ENCODE measurements around the gene OR2M7. TPM values are rescaled to one million over a fixed set of nuclear protein-coding genes. Genes with fewer than 3 reads are reported as not detected.
"Not testable (repeated sequence)": the region's sequence is repeated elsewhere in the genome, so short reads cannot be mapped to it uniquely, and the experiment has no call there.

The OR2M7 gene
- total RNA-seq, 4 donors from 2014 or later, result not detected

DNA sequence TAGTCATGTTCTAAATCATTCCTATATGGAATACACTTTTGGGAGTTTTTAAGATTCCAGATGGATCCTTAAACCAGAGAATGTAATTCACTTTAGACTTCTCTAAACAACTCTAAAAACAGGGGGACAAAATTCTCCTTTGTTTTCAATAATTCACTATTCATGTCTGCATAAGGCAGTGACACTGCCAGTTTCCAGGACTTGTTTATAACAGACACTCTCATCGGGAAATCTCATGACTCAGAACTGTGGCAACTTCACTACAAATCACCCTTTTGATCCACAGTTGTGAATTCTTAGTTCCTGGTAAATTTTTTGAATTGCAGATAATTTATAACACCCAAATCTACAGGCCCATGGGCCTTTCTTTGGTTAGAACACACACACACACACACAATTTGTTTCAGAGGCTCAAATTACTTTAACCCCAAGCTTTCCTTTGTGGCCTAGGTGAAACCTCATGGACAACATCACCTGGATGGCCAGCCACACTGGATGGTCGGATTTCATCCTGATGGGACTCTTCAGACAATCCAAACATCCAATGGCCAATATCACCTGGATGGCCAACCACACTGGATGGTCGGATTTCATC is 36.9 kb upstream of the OR2M7 start, which contains the start of gene OR2T4:
TSS of gene OR2T4 (plus strand) at position 545 of the 595 bp plus-strand sequence. CDS start at position 545, 0 bp downstream.
- no peak within 1 kb of the TSS for H3K27ac ChIP-seq
- H3K9me3 ChIP-seq, result no peaks in the 10 kb centered on the region
- no peak within 1 kb of the TSS for H3K4me3 ChIP-seq
- H3K27me3 ChIP-seq, result no peaks in the 10 kb centered on the region
- H3K4me1 ChIP-seq, result no peaks in the 10 kb centered on the region
- DNase-seq (no peak), ATAC-seq (no peak)
- intact Hi-C loops (cut with DNase I; ENCODE audit: low total_unique reads) (no loop called here), in situ Hi-C loops (cut with MboI; ENCODE audit: low sequenced_read_pairs in 4 of 4) (no loop called here)
- TF ChIP-seq POLR2A (IDR thresholded peaks at IDR 0.05), result no peak
- TF ChIP-seq, protein P1, sequence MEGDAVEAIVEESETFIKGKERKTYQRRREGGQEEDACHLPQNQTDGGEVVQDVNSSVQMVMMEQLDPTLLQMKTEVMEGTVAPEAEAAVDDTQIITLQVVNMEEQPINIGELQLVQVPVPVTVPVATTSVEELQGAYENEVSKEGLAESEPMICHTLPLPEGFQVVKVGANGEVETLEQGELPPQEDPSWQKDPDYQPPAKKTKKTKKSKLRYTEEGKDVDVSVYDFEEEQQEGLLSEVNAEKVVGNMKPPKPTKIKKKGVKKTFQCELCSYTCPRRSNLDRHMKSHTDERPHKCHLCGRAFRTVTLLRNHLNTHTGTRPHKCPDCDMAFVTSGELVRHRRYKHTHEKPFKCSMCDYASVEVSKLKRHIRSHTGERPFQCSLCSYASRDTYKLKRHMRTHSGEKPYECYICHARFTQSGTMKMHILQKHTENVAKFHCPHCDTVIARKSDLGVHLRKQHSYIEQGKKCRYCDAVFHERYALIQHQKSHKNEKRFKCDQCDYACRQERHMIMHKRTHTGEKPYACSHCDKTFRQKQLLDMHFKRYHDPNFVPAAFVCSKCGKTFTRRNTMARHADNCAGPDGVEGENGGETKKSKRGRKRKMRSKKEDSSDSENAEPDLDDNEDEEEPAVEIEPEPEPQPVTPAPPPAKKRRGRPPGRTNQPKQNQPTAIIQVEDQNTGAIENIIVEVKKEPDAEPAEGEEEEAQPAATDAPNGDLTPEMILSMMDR (IDR thresholded peaks at IDR 0.05 in 4 of 5, conservative IDR thresholded peaks at IDR 0.05 in 1 of 5), result no peak
- H3K36me3 ChIP-seq, result no peaks in the 10 kb centered on the region

GRCh38 chr1:248359415-248359814 is 35.0 kb upstream of the OR2M7 start:
- intact Hi-C loops (cut with DNase I; ENCODE audit: low total_unique reads) (no loop called here), in situ Hi-C loops (cut with MboI; ENCODE audit: low sequenced_read_pairs in 4 of 4) (no loop called here)
- H3K9me3 ChIP-seq, result no peaks in the 10 kb centered on the region
- no peaks in the 10 kb centered on the region for H3K27me3 ChIP-seq
- no peak overlapping the region for H3K27ac ChIP-seq
- no peaks in the 10 kb centered on the region for H3K4me1 ChIP-seq
- ATAC-seq (no peak), DNase-seq (no peak)
- TF ChIP-seq POLR2A (IDR thresholded peaks at IDR 0.05), result no peak
- TF ChIP-seq, protein P1 (IDR thresholded peaks at IDR 0.05 in 4 of 5, conservative IDR thresholded peaks at IDR 0.05 in 1 of 5), result no peak
- H3K4me3 ChIP-seq, result no peak overlapping the region
- no peaks in the 10 kb centered on the region for H3K36me3 ChIP-seq

GRCh38 chr1:248348475-248348874 is 24.1 kb upstream of the OR2M7 start, which contains the start of gene OR14C36:
OR14C36 (plus strand) TSS chr1:248348775; CDS start chr1:248348775, 0 bp downstream.
- H3K9me3 ChIP-seq, result no peaks in the 10 kb centered on the region
- no peak within 1 kb of the TSS for H3K27ac ChIP-seq
- H3K27me3 ChIP-seq, result peaks cover 0 to 3% (median 0%) of the 10 kb centered on the region in 3 donors
- no peaks in the 10 kb centered on the region for H3K4me1 ChIP-seq
- no peak for DNase-seq
- no peak for ATAC-seq
- in situ Hi-C loops (cut with MboI; ENCODE audit: low sequenced_read_pairs in 4 of 4), result no loop called here
- TF ChIP-seq, protein P1 (IDR thresholded peaks at IDR 0.05 in 4 of 5, conservative IDR thresholded peaks at IDR 0.05 in 1 of 5), result no peak
- no peak for TF ChIP-seq POLR2A (IDR thresholded peaks at IDR 0.05)
- intact Hi-C loops (cut with DNase I; ENCODE audit: low total_unique reads), result no loop called here
- H3K36me3 ChIP-seq, result no peaks in the 10 kb centered on the region
- H3K4me3 ChIP-seq, result no peak within 1 kb of the TSS

DNA sequence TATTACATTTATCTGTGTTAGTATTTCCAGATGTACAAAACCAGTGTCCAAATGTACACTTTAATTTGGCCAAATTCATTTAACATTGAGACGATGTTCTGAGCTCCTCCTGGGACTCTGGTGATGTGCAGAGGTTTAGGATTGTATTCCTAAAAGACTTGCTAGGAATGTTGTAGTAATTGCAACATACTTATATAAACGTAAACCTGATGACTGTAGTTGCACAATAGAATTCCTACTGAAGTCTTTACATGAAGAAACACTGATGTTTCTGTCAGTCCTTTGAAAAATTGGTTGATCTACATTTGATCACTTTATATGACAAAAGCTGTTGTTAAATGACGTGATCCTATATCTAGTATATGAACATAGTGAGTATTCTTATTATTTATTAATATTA is 19.1 kb upstream of the OR2M7 start:
- Histone ChIP-seq H3K36me3 (no peaks in the 10 kb centered on the region), H3K27me3 (peaks cover 0 to 3% (median 0%) of the 10 kb centered on the region in 3 donors), H3K4me1 (no peaks in the 10 kb centered on the region), H3K27ac (no peak overlapping the region), H3K4me3 (no peak overlapping the region), H3K9me3 (no peaks in the 10 kb centered on the region)
- no peak for TF ChIP-seq POLR2A (IDR thresholded peaks at IDR 0.05)
- TF ChIP-seq, protein P1 (IDR thresholded peaks at IDR 0.05 in 4 of 5, conservative IDR thresholded peaks at IDR 0.05 in 1 of 5), result no peak
- ATAC-seq, result no peak
- intact Hi-C loops (cut with DNase I; ENCODE audit: low total_unique reads), result no loop called here
- in situ Hi-C loops (cut with MboI; ENCODE audit: low sequenced_read_pairs in 4 of 4), result no loop called here
- DNase-seq, result no peak

DNA sequence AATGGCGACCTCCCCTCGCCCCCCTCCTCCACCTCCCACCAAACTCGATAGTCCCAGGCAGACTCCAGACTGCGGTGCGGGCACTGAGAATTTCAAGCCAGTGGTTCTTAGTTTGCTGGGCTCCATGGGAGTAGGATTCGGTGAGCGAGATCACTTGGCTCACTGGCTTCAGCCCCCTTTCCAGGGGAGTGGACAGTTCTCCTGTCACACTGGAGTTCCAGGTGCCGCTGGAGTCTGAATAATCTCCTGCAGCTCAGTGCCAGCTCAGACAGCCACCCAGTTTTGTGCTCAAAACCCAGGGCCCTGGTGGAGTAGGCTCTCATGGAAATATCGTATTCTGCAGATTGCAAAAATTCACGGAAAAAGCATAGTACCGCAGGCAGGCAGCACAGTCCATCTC is 7.6 kb downstream of the OR2M7 start:
- DNase-seq (no peak), ATAC-seq (no peak)
- H3K27ac ChIP-seq, result no peak overlapping the region
- intact Hi-C loops (cut with DNase I; ENCODE audit: low total_unique reads) (no loop called here), in situ Hi-C loops (cut with MboI; ENCODE audit: low sequenced_read_pairs in 4 of 4) (no loop called here)
- no peaks in the 10 kb centered on the region for H3K36me3 ChIP-seq
- no peak for TF ChIP-seq POLR2A (IDR thresholded peaks at IDR 0.05)
- TF ChIP-seq, protein P1 (IDR thresholded peaks at IDR 0.05 in 4 of 5, conservative IDR thresholded peaks at IDR 0.05 in 1 of 5), result no peak
- H3K27me3 ChIP-seq, result no peaks in the 10 kb centered on the region
- no peaks in the 10 kb centered on the region for H3K9me3 ChIP-seq
- no peaks in the 10 kb centered on the region for H3K4me1 ChIP-seq
- no peak overlapping the region for H3K4me3 ChIP-seq

- ATAC-seq; in situ Hi-C loops (cut with MboI; ENCODE audit: low sequenced_read_pairs in 4 of 4); H3K9me3 ChIP-seq; H3K36me3 ChIP-seq; DNase-seq; H3K27ac ChIP-seq; H3K4me1 ChIP-seq; intact Hi-C loops (cut with DNase I; ENCODE audit: low total_unique reads); H3K4me3 ChIP-seq; H3K27me3 ChIP-seq: not testable (repeated sequence)
These were observed 17.6 kb downstream of the OR2M7 start for GRCh38 chr1:248306740-248307139.

All from gastrocnemius medialis (tissue), 4 donors.